IPS DF 4.7 (cell line): ENCODE measurements around the gene CLDN15.
"Not testable (repeated sequence)": the region's sequence is repeated elsewhere in the genome, so short reads cannot be mapped to it uniquely, and the experiment has no call there.

Experiments
- DNase-seq: peaks from one replicate; pipeline ENCODE4 v3.0.0-alpha.2; 2013; ENCODE audit warnings: low spot score; ENCODE audit errors: extremely low read depth

CLDN15 gene

DNA sequence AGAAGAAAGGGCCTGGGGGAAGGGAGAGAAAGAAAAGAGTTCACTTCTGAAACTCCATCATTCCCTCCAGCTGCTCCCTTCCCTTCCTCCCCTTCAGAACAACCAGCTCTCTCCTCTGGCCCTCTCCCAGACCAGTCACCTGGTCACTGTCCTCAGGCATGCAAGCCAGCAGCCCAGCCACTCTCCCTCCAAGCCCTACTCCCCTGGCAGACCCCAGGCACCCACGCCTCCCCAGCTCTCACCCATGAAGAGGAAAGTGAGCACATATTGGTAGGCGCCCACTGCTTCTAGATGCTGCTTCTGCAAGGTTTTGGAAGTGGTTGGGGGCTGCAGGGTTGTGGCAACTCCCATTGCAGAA lies 37.1 kb downstream of the CLDN15 start:
- DNase-seq = no peak

DNA sequence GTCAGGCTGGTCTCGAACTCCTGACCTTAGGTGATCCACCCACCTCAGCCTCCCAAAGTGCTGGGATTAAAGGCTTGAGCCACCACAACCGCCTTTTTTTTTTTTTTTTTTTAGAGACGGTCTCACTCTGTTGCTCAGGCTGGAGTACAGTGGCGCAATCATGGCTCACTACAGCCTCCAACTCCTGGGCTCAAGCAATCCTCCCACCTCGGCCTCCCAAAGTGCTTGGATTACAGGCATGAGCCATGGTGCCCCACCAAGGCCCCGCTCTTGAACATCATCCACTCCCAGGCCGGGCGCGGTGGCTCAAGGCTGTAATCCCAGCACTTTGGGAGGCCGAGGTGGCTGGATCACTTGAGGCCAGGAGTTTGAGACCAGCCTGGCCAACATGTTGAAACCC lies 38.1 kb downstream of the CLDN15 start:
- DNase-seq = not testable (repeated sequence)

DNA sequence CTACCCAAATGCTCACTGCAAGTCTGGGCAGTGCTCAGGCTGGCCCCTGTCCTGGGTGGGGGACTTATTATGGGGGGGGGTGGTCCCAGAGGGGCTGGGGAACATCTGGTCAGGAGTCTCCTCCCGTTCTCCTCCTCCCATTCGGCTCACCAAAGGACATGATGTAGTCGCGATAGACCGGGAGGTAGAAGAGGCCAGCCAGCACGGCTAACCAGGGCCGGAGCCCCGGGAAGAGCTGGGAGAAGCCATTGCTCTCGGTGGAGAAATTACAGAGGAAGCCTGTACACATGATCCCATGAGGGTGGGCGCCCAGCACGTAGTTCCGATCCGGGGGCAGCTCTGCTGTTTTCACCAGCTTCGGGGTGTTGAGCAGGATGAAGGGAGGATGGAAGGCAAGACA lies 39.1 kb downstream of the CLDN15 start:
- DNase-seq = no peak

DNA sequence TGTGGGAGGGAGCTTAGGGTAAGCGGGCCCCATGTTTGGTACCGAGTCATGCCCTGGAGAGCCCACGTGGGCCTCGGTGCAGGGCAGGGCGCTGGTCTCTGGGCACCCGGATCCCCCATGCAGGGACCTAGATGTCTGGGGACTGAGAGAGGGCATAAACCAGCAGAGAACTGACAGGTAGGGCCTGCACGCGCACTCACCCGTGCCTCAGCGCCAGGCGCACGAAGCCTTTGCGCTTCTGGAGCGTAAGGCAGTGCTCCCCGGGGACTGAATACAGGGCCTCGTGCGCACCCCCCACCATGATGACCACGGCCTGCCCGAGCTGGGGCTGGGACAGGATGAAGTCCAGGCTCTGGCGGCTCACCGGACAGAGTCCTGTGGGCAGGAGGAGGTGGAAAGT lies 39.6 kb downstream of the CLDN15 start:
- DNase-seq = no peak

DNA sequence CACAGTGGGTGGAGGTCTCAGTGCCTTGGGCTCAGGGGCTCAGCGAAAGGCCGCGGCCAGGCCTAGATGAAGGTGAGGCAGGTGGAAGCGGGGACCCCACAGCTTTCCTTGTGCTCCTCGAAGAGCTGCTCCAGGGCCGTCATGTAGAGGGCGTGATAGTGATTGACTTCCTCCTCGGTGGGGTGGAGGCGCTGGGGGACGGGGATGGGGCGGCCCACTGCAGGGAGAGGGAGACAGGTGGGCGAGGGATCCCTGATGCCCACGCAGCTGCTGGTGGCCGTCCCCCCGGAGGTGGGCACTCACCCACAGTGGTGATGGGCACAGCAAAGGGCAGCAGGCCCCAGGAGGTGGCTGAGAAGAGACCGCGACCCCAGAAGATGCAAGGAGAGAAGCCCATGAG lies 41.7 kb downstream of the CLDN15 start:
- no peak for DNase-seq

DNA sequence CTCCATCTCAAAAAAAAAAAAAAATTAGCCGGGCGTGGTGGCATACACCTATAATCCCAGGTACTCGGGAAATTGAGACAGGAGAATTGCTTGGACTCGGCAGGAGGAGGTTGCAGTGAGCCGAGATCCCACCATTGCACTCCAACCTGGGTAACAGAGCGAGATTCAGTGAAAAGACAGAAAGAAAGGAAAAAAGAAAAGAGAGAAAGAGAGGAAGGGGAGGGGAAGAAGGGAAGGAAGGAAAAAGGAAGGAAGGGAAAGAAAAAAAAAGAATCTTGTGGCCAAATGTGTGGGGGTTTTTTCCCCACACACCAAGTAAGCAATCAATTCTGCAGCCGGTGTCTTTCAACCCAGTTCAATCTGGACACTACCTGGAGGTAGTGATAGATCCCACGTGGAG lies 48.5 kb downstream of the CLDN15 start:
- DNase-seq = no peak

DNA sequence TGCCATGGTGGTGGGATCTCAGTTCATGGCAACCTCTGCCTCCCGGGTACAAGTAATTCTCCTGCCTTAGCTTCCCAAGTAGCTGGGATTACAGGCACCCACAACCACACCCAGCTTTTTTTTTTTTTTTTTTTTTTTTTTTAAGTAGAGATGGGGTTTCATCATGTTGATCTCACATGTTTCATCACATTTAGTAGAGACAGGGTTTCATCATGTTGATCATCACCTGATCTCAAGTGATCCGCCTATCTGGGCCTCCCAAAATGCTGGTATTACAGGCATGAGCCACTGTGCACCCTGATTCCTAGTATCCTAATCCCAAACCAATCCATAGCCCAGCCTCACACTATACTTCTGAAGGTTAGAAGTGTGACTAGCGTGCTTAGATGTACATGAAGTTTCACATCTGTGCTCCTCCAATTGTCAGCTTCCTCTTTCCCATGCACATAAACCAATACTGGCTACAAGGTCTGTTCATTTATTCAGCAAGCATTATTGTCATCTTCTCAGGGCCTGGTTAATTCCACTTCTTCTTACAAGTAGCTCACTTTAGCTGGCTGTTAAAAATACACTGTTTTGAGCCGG lies 50.7 kb downstream of the CLDN15 start:
- no peak for DNase-seq

DNA sequence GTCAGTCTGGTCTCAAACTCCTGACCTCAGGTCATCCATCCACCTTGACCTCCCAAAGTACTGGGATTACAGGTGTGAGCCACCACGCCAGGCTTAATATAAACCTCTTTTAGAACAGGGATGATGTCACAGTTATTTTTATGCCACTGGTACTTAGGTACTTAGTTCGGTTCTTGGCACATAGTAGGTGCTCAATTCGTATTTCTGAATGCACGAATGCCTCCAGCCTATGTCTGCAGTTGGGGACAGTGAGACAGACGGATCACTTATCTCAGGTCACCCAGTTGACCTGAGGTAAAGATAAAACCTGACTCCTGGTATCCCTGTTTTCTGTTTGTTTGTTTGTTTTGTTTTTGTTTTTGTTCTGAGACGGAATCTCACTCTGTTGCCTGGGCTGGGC lies 51.4 kb downstream of the CLDN15 start:
- DNase-seq = no peak

DNA sequence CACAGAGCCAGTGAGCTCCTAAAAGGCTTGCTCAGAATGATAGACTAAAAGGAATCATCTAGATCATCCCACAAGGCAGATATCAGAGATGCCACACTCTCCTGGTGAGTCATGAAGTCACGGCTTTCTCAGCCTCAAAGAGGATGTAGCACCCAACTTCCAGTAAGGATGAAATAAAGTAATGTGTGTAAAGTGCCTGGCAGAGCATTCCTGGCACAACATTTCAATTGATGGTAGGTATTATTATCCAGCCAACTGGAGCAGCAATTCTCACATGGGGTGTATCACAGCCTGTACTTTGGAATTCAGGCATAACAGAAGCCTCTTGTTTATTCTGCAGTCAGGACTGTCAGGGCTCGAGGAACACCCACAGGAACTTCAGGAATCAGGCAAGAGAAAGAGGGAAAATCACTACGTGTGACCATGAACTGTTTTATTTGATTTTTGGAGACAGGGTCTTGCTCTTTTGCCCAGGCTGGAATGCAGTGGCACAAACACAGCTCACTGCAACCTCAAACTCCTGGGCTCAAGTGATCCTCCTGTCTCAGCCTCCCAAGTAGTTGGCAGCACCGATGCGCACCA lies 52.3 kb downstream of the CLDN15 start:
- no peak for DNase-seq
